ENCODE measurements around the gene TSC2. TPM values are rescaled to one million over a fixed set of nuclear protein-coding genes. Genes with fewer than 3 reads are reported as not detected.

TSC2 gene
- total and polyA plus RNA-seq, 9 of the 15 experiments (the other 6 are each of a cell fraction or from before 2014, with no cell fraction given), result 1.3 to 68.1 (median 16.6) TPM

DNA sequence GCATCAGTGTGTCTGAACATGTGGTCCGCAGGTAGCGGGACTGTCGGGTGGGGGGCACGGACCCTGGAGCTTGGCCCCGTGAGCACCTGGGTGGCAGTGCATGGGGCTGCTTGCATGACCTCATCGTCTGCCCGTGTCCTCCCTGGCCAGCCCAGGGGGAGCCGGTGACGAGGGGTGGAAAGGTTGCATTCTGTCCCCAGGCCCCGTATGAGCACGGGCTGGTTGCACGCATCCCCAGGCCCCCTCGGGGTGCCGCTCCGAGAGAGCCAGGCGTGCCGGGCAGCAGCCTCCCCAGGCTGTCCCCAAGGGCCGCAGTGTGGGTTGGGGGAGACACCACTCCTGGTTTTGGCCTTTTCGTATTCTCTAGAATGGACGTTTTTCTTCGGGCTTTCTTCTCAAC is 29.9 kb downstream of the TSC2 start:
- in situ Hi-C loops (cut with MboI), result no loop called here

DNA sequence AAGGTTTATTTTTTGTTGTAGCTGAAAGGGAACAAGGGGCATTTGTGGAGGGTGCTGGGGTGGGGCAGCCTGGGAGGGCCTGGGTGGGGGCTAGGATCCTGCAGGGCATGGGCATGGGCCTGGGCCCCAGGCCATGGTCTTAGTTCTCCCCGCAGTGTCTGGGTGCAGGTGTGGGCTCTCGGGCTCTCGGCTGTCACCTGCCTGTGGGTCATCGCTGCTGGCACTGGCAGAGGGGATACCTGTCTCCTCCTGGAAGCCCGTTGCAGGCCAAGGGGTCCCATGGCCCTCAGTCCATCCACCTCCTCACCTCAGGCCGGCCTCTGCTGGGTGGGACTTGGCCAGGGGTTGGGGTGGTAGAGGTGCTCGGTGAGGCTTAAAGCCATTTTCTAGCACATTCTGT is 30.3 kb downstream of the TSC2 start:
- Histone ChIP-seq H3K4me2 (ENCODE audit: insufficient read depth, low read length) (no peak overlapping the region), H3K79me2 (ENCODE audit: control insufficient read depth, insufficient read depth, low read length) (no peaks in the 10 kb centered on the region), H3K36me3 (ENCODE audit: control insufficient read depth, insufficient read depth, low read length) (peaks cover 48% of the 10 kb centered on the region; the same call in 1 of the 3 replicates), H3K9me3 (replicated peaks; ENCODE audit: control insufficient read depth, insufficient read depth, low read depth, low read length) (no peaks in the 10 kb centered on the region), H3K4me1 (replicated peaks in 1 of 2; ENCODE audit: control insufficient read depth in 2 of 2, insufficient read depth in 2 of 2, low read length in 2 of 2) (peaks cover 0 to 28% of the 10 kb centered on the region in 2 experiments; a peak in 2 of 5 replicates), H3K9me1 (ENCODE audit: control insufficient read depth, insufficient read depth, low read length) (no peaks in the 10 kb centered on the region), H3K27ac (ENCODE audit: extremely low read depth, low read depth, low read length) (no peak overlapping the region), H3K9ac (ENCODE audit: insufficient read depth in 1 of 2, low read depth in 2 of 2, low read length in 2 of 2) (no peak overlapping the region), H4K20me1 (replicated peaks; ENCODE audit: control insufficient read depth, insufficient read depth, low read length) (no peaks in the 10 kb centered on the region), H2AFZ (ENCODE audit: low read depth, low read length) (no peak overlapping the region), H3K27me3 (ENCODE audit: control insufficient read depth in 2 of 2, insufficient read depth in 2 of 2, low read length in 2 of 2) (no peaks in the 10 kb centered on the region), H3K4me3 (no peak overlapping the region)
- ATAC-seq (no peak), FAIRE-seq (no peak), DNase-seq (ENCODE audit: extremely low read depth in 1 of 4, low spot score in 3 of 4) (no peak)
- in situ Hi-C loops (cut with MboI) (no loop called here), intact Hi-C loops (cut with micrococcal nuclease) (no loop called here)
- WGBS (ENCODE audit: insufficient coverage, low coverage, missing lambda C conversion rate), result 84% methylated on average over 7 of the region's 7 CpGs
- ChIA-PET CTCF (ENCODE audit: low intra/inter-chr PET ratio) (no interaction called here), POLR2A (interaction anchor here (1.8 kb wide), 1 partner anchor 77 kb away, joined by 8 read pairs; the partner anchor contains the start of gene TRAF7)
- no peak for TF ChIP-seq MED1 (CRISPR knock-in tag; IDR thresholded peaks at IDR 0.05; ENCODE audit: borderline replicate concordance)
- TF ChIP-seq RFX1 (IDR thresholded peaks at IDR 0.05), result no peak
- no peak for TF ChIP-seq SETDB1 (IDR thresholded peaks at IDR 0.05; ENCODE audit: low read length)
- TF ChIP-seq ZFP36 (IDR thresholded peaks at IDR 0.05; ENCODE audit: low read depth, low read length, partially characterized antibody), result no peak
- TF ChIP-seq ZNF41 (CRISPR knock-in tag; conservative IDR thresholded peaks at IDR 0.05), result no peak
- TF ChIP-seq HES1 (IDR thresholded peaks at IDR 0.05; ENCODE audit: low read depth), result no peak
- TF ChIP-seq, protein P1, sequence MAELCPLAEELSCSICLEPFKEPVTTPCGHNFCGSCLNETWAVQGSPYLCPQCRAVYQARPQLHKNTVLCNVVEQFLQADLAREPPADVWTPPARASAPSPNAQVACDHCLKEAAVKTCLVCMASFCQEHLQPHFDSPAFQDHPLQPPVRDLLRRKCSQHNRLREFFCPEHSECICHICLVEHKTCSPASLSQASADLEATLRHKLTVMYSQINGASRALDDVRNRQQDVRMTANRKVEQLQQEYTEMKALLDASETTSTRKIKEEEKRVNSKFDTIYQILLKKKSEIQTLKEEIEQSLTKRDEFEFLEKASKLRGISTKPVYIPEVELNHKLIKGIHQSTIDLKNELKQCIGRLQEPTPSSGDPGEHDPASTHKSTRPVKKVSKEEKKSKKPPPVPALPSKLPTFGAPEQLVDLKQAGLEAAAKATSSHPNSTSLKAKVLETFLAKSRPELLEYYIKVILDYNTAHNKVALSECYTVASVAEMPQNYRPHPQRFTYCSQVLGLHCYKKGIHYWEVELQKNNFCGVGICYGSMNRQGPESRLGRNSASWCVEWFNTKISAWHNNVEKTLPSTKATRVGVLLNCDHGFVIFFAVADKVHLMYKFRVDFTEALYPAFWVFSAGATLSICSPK (IDR thresholded peaks at IDR 0.05; ENCODE audit: borderline replicate concordance), result no peak
- no peak for TF ChIP-seq NFYB (IDR thresholded peaks at IDR 0.05; ENCODE audit: extremely low read depth, insufficient read length)
- BruUV-seq (replicated peaks), result no TSS peak

More for the DNA sequence above, 29.9 kb downstream of the TSC2 start:
- Histone ChIP-seq H3K4me2 (ENCODE audit: insufficient read depth, low read length) (no peak overlapping the region), H4K20me1 (replicated peaks; ENCODE audit: control insufficient read depth, insufficient read depth, low read length) (no peaks in the 10 kb centered on the region), H3K27me3 (ENCODE audit: control insufficient read depth in 2 of 2, insufficient read depth in 2 of 2, low read length in 2 of 2) (no peaks in the 10 kb centered on the region), H3K9ac (ENCODE audit: insufficient read depth in 1 of 2, low read depth in 2 of 2, low read length in 2 of 2) (no peak overlapping the region), H3K9me3 (replicated peaks; ENCODE audit: control insufficient read depth, insufficient read depth, low read depth, low read length) (no peaks in the 10 kb centered on the region), H3K79me2 (ENCODE audit: control insufficient read depth, insufficient read depth, low read length) (no peaks in the 10 kb centered on the region), H3K9me1 (ENCODE audit: control insufficient read depth, insufficient read depth, low read length) (no peaks in the 10 kb centered on the region), H2AFZ (ENCODE audit: low read depth, low read length) (no peak overlapping the region), H3K27ac (ENCODE audit: extremely low read depth, low read depth, low read length) (no peak overlapping the region), H3K4me1 (replicated peaks in 1 of 2; ENCODE audit: control insufficient read depth in 2 of 2, insufficient read depth in 2 of 2, low read length in 2 of 2) (peaks cover 0 to 25% of the 10 kb centered on the region in 2 experiments; a peak in 2 of 5 replicates), H3K4me3 (no peak overlapping the region), H3K36me3 (ENCODE audit: control insufficient read depth, insufficient read depth, low read length) (peaks cover 52% of the 10 kb centered on the region; the same call in 1 of the 3 replicates)
- FAIRE-seq, result no peak
- ChIA-PET CTCF (ENCODE audit: low intra/inter-chr PET ratio) (no interaction called here), POLR2A (interaction anchor here (1.8 kb wide), 1 partner anchor 78 kb away, joined by 8 read pairs; the partner anchor contains the start of gene TRAF7)
- WGBS (ENCODE audit: insufficient coverage, low coverage, missing lambda C conversion rate), result 83% methylated on average over 10 of the region's 21 CpGs
- DNase-seq (ENCODE audit: extremely low read depth in 1 of 4, low spot score in 3 of 4), result no peak
- BruUV-seq (replicated peaks), result no TSS peak
- TF ChIP-seq MEF2D (tag; conservative IDR thresholded peaks at IDR 0.05; ENCODE audit: low read depth) (no peak), SMC3 (conservative IDR thresholded peaks at IDR 0.05; ENCODE audit: insufficient read depth, low read depth, low read length) (no peak)
- intact Hi-C loops (cut with micrococcal nuclease), result no loop called here
- no peak for ATAC-seq

Data from K562 (cell line).